Putamen (tissue), 1 donor: ENCODE measurements around the gene GJB3.
"Not testable (repeated sequence)": the region's sequence is repeated elsewhere in the genome, so short reads cannot be mapped to it uniquely, and the experiment has no call there.

Experiments used
- DNase-seq: peaks from one replicate; pipeline ENCODE4 v3.0.0-alpha.2; 2016; ENCODE audit warnings: low spot score

GJB3 gene

DNA sequence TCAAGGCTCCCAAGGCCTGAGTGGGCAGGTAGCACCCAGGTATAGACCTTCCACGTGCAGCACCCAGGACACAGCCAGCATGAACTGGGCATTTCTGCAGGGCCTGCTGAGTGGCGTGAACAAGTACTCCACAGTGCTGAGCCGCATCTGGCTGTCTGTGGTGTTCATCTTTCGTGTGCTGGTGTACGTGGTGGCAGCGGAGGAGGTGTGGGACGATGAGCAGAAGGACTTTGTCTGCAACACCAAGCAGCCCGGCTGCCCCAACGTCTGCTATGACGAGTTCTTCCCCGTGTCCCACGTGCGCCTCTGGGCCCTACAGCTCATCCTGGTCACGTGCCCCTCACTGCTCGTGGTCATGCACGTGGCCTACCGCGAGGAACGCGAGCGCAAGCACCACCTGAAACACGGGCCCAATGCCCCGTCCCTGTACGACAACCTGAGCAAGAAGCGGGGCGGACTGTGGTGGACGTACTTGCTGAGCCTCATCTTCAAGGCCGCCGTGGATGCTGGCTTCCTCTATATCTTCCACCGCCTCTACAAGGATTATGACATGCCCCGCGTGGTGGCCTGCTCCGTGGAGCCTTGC, 19.7 kb upstream of the GJB3 start:
- DNase-seq: no peak

DNA sequence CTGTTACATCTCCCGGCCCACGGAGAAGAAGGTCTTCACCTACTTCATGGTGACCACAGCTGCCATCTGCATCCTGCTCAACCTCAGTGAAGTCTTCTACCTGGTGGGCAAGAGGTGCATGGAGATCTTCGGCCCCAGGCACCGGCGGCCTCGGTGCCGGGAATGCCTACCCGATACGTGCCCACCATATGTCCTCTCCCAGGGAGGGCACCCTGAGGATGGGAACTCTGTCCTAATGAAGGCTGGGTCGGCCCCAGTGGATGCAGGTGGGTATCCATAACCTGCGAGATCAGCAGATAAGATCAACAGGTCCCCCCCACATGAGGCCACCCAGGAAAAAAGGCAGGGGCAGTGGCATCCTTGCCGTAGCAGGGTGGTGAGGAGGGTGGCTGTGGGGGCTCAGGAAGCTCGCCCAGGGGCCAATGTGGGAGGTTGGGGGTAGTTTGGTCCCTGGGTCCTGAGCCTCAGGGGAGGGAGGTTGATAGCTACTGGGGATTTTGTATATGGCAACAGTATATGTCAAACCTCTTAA, 19.2 kb upstream of the GJB3 start:
- no peak for DNase-seq

DNA sequence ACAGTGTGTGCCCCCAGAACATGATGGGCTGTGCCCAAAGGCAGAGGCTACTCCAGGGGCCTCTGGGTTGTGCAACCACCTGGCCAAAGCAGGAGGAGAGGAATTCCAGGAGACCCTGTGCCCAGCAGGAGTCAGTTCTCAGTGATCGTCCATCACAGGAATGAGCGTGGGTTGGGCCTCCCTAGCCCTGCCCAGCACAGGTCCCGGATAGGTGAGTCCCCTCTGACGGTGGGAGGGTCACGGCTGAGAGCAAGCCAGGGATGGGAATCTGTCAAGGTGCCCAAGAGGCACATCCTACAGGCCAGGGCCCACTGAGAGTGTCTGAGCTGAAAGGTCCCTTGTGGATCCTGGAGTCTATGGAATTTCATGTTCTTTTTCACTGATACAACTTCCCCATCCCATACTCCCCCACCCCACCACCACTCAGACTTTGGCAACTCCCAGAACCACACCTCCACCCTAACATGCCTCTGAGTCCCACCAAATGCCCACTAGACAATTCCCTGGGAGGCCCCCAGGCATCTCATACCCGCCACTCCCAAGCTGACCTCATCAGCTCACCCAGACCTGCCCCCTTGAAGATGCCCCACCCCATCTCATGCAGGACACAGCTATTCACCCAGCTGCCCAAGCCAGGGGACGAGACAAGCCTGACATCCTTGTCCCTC, 18.4 kb upstream of the GJB3 start:
- DNase-seq: no peak

DNA sequence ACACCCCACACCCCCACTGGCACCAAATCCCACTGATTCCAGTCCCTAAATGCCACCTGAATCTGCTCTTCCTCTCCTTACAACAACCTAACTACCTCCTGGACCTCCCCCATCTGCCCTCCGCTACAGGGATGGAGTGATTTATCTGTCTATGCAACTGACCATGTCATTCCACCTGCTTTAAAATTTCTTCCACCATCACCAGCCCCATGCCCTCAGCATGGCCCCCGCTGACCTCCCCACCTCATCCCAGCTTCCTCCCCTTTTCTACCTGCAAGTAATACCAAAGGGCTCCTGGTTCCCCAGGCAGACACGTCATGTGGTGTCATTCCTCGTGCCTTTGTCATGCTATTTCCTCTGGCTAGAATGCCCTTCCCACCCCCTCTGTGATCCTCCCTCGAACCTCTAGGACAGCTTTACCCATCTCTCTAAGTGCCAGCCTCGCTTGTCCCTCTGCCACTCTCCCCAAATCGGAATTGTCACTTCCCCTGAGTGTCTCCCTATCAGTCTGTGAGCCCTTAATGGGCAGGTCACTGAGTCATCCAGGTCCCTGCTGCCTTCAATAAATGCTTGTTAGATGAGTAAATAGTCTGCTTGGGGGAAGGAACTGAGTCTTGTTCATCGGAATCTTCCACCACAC, 17.8 kb upstream of the GJB3 start:
- no peak for DNase-seq

DNA sequence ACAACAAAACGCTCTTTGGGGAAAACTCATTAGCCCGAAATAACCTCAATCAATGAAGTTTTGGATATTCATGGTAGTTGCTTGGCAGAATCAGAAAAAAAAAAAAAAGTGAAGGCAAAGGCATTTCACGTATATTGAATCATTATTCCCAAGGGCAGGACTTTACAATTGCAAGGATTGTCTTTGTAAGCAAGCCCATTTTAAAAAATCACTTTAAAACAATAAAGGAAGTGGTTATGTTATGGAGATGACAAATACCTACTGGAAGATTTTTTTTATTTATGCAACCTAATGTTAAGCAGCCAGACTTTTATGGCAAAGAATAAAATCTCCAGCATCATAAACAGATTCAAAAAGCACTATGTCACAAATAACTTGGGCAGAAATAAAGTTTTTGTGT, 12.2 kb upstream of the GJB3 start:
- no peak for DNase-seq

DNA sequence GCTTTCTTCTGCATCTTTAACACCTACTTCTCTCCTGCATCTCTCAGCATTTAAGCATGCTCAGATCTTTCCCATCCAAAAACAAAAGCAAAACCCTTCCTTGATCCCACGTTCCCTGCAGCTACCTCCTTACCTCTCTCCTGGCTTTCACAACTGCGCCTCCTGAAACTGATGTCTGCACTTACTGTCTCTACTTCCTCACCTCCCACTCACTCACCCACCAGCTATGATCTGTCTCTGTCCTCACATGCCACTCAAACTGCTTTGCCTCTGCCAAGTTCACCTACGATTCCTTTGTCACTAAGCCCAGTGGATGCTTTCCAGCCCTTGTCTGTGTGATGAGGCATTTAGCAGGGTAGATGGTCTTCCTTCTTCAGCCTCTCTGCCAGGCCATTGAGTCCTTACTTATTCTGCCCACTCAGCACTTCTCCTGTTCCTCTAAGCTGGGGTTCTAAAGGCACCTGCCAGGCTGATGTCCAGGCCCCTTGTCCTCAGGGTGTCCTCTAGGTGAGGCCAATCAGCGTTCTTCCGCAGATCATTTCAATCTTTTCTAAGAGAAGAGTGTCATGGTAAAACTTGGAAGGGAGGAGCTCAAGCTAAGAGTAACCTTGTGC, 10.0 kb upstream of the GJB3 start:
- peak; percentile 69 for DNase-seq

DNA sequence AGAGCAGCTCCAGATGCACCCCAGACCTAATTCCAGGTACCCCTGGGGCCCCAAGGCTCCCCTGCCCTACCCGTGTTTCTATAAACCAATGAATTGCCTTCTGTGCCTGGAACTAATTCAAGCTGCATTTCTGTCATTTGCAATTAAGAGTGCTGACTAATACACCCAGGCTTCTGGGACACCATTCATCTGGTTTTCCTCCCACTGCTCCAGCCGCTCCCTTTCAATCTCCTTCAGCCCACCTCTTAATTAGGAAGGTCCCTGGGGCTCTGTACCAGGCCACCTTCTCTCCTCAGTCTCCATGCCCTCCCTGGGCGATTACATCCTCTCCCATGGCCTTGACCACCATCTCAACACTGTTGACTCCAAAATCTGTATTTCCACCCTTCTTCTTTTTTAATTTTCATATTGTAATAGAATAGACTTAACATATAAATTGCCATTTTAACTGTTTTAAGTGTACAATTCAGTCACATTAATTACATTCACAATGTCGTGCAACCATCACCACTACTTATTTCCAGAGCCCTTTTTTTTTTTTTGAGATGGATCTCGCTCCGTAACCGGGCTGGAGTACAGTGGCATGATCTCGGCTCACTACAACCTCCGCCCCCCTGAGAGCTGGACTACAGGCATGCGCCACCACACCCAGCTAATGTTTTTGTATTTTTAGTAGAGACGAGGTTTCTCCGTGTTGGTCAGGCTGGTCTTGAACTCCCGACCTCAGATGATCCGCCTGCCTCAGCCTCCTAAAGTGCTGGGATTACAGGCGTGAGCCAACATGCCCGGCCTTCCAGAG, 9.2 kb upstream of the GJB3 start:
- no peak for DNase-seq

DNA sequence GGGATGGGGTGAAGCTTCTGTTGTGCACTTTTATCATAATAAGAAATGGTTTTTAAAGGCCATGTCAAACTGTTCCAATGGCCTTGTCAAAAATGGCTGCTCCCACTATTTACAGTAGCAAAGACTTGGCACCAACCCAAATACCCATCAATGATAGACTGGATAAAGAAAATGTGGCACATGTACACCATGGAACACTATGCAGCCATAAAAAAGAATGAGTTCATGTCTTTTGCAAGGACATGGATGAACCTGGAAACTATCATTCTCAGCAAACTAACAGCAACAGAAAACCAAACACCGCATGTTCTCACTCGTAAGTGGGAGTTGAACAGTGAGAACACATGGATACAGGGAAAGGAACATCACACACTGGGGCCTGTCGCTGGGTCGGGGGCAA, 7.9 kb upstream of the GJB3 start:
- not testable (repeated sequence) for DNase-seq

DNA sequence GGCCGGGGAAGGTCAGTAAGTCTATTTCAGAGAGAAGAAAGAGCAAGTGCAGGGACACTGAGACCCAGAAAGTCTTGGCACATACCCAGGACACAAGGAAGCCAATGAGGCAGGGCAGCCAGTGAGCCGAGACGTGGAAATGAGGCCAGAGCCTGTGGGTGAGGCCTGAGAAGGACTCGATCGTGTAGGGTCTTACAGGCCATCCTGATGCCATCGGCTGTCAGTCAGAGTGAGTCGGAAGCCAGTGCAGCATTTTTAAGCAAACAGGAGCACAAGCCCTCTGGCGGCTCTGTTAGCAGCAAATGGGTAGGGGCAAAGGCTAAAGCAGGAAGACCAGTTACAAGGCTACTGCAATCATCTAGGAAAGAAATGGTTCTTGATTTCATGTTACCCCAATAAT, 6.1 kb upstream of the GJB3 start:
- DNase-seq: no peak

DNA sequence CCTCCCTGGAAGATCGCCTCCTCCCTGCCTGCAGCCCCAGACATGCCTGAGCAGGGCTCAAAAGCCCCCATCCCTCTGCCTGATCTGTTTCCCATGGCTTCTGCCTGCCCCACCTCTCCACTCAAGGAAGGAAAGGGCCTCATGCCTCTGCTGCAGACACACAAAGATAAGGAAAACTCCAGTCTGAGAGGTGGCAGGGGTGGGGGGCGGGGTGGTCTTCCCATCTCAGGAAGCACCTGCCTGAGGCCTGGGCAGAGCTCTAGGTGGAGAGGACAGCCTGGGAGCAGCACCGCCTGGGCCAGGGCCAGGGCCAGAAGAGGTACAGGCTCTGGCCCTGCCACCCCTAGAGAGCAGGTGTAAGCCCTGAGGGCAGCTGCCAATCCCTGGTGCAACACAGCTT, 4.1 kb upstream of the GJB3 start:
- DNase-seq: no peak

DNA sequence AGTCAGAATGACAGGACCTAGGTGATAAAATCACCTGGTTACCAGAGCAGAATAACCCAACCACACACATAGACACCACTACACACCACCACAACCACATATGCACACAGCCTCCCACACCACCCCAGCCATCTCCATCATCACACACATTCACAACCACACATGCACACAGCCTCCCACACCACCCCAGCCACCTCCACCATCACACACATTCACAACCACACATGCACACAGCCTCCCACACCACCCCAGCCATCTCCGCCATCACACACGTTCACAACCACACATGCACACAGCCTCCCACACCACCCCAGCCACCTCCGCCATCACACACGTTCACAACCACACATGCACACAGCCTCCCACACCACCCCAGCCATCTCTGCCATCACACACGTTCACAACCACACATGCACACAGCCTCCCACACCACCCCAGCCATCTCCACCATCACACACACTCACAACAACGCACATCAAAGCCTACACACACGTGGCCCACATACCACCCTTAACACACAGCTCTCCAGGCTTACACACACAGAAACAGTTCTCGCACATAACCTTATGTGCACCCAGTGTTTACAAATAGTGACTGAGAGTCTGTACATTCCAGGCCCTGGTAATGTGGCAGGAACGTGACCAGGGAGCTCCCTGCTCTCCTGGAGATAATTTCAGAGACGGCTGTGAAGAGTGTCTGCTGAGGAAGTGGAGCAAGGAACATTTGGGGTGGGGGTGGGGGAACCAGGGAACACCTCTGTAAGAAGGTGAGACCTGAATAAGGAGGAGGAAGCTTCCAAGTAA, 3.3 kb upstream of the GJB3 start:
- no peak for DNase-seq

DNA sequence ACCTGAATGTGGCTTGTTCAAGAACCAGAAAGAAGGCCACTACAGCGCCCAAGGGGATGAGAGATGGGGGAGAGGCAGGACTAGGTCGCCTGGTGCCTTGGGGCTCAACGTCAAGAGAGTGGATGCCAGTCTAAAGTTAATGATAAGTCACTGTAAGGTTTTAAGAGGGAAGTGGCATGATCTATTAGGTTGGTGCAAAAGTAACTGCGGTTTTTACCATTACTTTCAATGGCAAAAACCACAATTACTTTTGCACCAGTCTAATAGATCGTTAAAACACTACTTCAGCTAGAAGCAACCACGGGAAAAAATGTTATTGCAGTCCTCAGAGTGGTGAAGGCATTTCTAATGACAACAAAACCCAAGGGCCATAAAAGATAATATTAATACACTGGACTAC, 2.6 kb upstream of the GJB3 start:
- DNase-seq: no peak

DNA sequence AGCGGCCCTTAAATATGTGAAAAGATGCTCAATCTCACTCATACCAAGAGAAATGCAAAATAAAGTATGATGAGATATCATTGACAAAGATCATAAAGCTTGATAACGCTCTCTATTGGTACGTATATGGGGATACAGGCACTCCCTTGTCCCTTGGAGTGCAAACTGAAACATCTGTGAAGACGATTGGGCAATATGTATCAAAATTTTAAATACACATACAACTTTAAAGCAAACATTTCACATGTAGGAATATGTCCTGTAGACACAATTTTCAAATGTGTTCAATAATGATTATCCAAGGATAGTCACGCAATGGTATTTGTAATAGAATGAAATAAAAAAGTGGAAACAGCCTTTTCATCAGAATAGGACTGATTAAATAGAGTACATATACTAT, 2.0 kb upstream of the GJB3 start:
- no peak for DNase-seq

DNA sequence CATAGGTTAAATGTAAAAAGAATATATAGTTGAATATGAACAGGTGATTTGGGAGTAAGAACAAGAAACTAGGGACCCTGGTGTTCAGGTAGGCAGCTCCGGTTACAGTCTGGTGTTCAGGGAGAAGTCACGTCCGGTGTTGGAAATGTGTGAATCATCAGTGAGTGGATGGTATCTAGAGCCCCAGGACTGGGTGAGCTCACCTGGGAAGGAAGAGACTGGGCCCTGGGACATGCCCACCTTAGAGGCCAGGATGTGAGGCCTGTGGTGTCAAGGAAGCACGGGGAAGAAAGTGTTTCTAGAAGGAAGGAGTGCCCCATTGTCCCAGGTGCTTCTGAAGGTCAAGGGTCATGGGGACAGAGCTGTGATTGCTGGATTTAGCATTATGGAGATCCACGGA, 1.5 kb upstream of the GJB3 start:
- no peak for DNase-seq

DNA sequence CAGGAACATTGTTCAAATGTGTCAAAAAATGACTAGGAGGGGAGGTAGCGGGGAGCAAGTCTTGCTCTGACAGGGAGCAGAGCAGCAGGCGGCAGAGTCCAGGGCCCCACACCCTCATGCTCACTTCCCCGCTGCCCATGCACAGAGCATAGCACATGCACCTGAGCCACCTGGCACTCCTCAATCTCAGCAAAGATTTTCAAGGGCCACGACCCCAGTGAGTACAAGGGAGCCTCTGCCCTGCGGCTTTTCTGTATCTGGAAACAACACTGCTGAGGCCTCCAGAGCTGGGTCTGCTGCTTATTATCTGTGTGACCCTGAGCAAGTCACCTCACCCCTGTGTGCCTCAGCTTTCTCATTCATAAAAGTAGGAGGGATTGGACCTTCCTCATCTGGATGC, 1.1 kb upstream of the GJB3 start:
- no peak for DNase-seq

DNA sequence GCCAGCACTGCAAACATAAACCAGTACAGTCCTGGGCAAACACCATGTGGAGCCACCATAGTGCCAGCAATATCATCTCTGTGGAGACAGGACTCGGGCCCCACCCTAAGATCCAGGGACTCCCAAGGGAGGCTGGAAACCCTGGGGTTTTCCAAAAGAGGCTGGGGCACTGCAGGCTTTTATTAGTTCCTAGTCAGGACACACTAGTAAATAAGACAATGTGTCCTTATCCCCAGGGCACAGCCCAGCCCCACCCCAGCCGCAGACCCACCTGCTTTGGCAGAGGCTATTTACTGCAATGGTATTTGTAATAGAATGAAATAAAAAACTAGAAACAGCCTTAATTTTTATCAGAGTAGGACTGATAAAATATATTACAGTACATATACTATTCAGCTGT, 486 bp upstream of the GJB3 start:
- DNase-seq: no peak

DNA sequence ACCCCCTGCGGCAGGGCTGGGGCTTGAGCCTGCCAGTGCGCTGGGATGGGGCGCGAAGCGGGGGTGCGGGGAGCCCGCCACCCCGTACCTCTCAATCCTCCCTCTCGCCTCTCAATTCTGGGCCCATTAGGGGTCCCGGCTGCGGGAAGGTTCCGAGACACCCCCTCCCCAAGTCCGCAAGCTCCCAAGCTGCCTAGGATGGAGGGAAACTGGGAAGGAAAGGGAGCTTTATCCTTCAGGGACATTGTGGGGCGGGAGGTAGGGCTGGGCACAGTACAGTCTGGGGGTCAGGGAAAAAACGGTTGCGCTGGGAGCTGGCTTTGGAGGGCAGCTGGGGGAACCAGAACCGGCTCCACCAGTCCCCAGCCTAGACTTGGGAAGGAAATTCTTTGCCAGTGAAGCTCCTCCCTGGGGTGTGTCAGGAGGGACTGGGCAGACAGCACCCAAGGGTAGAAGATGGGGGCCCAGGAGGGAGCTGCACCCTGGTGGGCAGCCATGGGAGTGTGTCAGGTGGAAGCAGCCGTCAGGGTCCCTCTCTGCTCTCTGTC, 904 bp downstream of the GJB3 start:
- no peak for DNase-seq

DNA sequence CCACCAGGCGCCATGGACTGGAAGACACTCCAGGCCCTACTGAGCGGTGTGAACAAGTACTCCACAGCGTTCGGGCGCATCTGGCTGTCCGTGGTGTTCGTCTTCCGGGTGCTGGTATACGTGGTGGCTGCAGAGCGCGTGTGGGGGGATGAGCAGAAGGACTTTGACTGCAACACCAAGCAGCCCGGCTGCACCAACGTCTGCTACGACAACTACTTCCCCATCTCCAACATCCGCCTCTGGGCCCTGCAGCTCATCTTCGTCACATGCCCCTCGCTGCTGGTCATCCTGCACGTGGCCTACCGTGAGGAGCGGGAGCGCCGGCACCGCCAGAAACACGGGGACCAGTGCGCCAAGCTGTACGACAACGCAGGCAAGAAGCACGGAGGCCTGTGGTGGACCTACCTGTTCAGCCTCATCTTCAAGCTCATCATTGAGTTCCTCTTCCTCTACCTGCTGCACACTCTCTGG, 3.8 kb downstream of the GJB3 start:
- DNase-seq: no peak

DNA sequence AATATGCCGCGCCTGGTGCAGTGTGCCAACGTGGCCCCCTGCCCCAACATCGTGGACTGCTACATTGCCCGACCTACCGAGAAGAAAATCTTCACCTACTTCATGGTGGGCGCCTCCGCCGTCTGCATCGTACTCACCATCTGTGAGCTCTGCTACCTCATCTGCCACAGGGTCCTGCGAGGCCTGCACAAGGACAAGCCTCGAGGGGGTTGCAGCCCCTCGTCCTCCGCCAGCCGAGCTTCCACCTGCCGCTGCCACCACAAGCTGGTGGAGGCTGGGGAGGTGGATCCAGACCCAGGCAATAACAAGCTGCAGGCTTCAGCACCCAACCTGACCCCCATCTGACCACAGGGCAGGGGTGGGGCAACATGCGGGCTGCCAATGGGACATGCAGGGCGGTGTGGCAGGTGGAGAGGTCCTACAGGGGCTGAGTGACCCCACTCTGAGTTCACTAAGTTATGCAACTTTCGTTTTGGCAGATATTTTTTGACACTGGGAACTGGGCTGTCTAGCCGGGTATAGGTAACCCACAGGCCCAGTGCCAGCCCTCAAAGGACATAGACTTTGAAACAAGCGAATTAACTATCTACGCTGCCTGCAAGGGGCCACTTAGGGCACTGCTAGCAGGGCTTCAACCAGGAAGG, 4.3 kb downstream of the GJB3 start:
- no peak for DNase-seq

DNA sequence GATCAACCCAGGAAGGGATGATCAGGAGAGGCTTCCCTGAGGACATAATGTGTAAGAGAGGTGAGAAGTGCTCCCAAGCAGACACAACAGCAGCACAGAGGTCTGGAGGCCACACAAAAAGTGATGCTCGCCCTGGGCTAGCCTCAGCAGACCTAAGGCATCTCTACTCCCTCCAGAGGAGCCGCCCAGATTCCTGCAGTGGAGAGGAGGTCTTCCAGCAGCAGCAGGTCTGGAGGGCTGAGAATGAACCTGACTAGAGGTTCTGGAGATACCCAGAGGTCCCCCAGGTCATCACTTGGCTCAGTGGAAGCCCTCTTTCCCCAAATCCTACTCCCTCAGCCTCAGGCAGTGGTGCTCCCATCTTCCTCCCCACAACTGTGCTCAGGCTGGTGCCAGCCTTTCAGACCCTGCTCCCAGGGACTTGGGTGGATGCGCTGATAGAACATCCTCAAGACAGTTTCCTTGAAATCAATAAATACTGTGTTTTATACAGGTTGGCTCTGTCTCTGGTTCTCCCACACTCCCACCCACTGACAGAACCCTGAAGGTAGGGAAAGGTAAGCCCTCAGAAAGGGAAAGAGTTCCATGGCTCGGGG, 5.0 kb downstream of the GJB3 start:
- no peak for DNase-seq
